Suprapubic skin (tissue), 4 donors: Measurements from ENCODE around the gene ETFA. TPM values are rescaled to one million over a fixed set of nuclear protein-coding genes. Genes with fewer than 3 reads are reported as not detected.
"Not testable (repeated sequence)": the region's sequence is repeated elsewhere in the genome, so short reads cannot be mapped to it uniquely, and the experiment has no call there.

Experiments used
- DNase-seq, 2 donors: peaks; one replicate each; pipeline ENCODE4 v3.0.0-alpha.2; 2019; ENCODE audit warnings: low spot score in 2 of 2
- H3K27ac ChIP-seq: fragments of 200-600 bp; sonication (generic); one replicate; pipeline ENCODE4 v1.5.1; 2019
- H3K27me3 ChIP-seq: fragments of 200-600 bp; sonication (generic); one replicate; pipeline ENCODE4 v1.5.1; 2019
- H3K36me3 ChIP-seq: fragments of 200-600 bp; sonication (generic); one replicate; pipeline ENCODE4 v1.5.1; 2019
- H3K4me1 ChIP-seq: fragments of 200-600 bp; sonication (generic); one replicate; pipeline ENCODE4 v1.5.1; 2019
- H3K4me3 ChIP-seq: fragments of 200-600 bp; sonication (generic); one replicate; pipeline ENCODE4 v1.5.1; 2019; ENCODE audit warnings: mild to moderate bottlenecking
- H3K9me3 ChIP-seq: fragments of 200-600 bp; sonication (generic); one replicate; pipeline ENCODE4 v1.5.1; 2019
- EP300 ChIP-seq: sonication (generic); formaldehyde crosslinking; IDR thresholded peaks from one replicate; pipeline ENCODE4 v1.6.1; 2017; ENCODE audit warnings: antibody characterized with exemption
- POLR2A ChIP-seq, 2 donors: fragments of 450-650 bp; IDR thresholded peaks; one replicate each; pipeline ENCODE4 v1.6.1; 2017; ENCODE audit warnings: antibody characterized with exemption in 2 of 2, mild to moderate bottlenecking in 2 of 2, moderate library complexity in 2 of 2
- POLR2AphosphoS5 ChIP-seq, 3 donors: sonication (generic); formaldehyde crosslinking; IDR thresholded peaks; one replicate each; pipeline ENCODE4 v1.6.1; 2017; ENCODE audit warnings: antibody characterized with exemption in 3 of 3
- WGBS: methylation state at CpG from one replicate; pipeline ENCODE4 v1.1.5; 2018; 5-methylcytosine and 5-hydroxymethylcytosine counted together
- total RNA-seq, 4 donors: library from RNA; depleted of rRNA; stranded (reverse); fragments of >200 nt; gene quantifications; one replicate each; pipeline ENCODE4 v1.1.0, GENCODE V29; 2016
- TF ChIP-seq, protein P1 (sequence below), 2 donors: fragments of 200-600 bp in 1 of 2; fragments of 450-650 bp in 1 of 2; sonication (generic) in 1 of 2; IDR thresholded peaks; one replicate each; pipeline ENCODE4 v1.5.1; 2016 to 2019; ENCODE audit warnings: antibody characterized with exemption in 2 of 2, mild to moderate bottlenecking in 1 of 2, moderate library complexity in 1 of 2

ETFA gene
- total RNA-seq, 4 donors from 2014 or later: 63.6 to 90.1 (median 85.1) TPM

DNA sequence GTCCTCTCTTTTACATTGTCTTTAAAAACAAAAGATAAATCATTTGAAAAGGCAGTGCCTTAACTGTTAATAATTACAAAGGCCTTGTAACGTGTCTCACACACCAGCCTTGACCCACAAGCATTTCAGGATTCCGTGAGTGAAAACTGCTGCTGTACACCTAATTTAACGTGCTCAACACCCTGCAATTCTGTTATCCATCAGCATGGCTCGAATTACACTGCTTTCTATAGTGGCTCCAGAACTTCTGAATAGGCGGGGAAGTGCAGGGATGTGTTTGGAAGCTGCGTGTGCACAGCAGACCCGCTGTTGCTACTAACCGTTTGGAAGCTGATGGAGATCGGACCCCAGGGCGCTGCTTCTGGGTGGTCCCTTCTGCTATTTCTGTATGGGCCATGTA lies 9.9 kb upstream of the ETFA start:
- Histone ChIP-seq H3K4me3 (no peak overlapping the region), H3K27me3 (peaks cover 13% of the 10 kb centered on the region), H3K27ac (no peak overlapping the region), H3K4me1 (no peaks in the 10 kb centered on the region), H3K36me3 (no peaks in the 10 kb centered on the region), H3K9me3 (no peaks in the 10 kb centered on the region)
- TF ChIP-seq, protein P1, sequence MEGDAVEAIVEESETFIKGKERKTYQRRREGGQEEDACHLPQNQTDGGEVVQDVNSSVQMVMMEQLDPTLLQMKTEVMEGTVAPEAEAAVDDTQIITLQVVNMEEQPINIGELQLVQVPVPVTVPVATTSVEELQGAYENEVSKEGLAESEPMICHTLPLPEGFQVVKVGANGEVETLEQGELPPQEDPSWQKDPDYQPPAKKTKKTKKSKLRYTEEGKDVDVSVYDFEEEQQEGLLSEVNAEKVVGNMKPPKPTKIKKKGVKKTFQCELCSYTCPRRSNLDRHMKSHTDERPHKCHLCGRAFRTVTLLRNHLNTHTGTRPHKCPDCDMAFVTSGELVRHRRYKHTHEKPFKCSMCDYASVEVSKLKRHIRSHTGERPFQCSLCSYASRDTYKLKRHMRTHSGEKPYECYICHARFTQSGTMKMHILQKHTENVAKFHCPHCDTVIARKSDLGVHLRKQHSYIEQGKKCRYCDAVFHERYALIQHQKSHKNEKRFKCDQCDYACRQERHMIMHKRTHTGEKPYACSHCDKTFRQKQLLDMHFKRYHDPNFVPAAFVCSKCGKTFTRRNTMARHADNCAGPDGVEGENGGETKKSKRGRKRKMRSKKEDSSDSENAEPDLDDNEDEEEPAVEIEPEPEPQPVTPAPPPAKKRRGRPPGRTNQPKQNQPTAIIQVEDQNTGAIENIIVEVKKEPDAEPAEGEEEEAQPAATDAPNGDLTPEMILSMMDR (IDR thresholded peaks at IDR 0.05): no peak
- no peak for TF ChIP-seq POLR2A (IDR thresholded peaks at IDR 0.05)
- no peak for TF ChIP-seq EP300
- TF ChIP-seq POLR2AphosphoS5 (IDR thresholded peaks at IDR 0.05): no peak
- WGBS: 72% methylated on average over 10 of the region's 10 CpGs
- DNase-seq: no peak

DNA sequence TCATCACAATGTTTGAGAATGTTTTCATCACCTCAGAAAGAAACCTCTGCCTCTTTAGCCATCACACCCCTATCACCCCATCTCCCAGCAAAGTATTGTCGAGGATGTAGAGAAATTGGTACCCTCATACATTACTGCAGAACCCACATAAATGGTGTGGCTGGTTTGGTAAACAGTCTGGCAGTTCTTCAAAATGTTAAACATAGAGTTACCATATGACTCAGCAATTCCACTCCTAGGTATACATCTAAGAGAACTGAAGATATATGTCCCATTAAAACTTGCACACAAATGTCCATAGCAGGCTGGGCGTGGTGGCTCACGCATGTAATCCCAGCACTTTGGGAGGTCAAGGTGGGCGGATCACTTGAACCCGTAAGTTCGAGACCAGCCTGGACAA lies 8.7 kb upstream of the ETFA start:
- Histone ChIP-seq H3K36me3 (no peaks in the 10 kb centered on the region), H3K27ac (no peak overlapping the region), H3K9me3 (no peaks in the 10 kb centered on the region), H3K4me3 (no peak overlapping the region), H3K27me3 (peaks cover 13% of the 10 kb centered on the region), H3K4me1 (no peaks in the 10 kb centered on the region)
- WGBS: 86% methylated on average over 6 of the region's 6 CpGs
- no peak for DNase-seq
- no peak for TF ChIP-seq EP300
- TF ChIP-seq, protein P1 (IDR thresholded peaks at IDR 0.05): no peak
- TF ChIP-seq POLR2A (IDR thresholded peaks at IDR 0.05): no peak
- TF ChIP-seq POLR2AphosphoS5 (IDR thresholded peaks at IDR 0.05): no peak

DNA sequence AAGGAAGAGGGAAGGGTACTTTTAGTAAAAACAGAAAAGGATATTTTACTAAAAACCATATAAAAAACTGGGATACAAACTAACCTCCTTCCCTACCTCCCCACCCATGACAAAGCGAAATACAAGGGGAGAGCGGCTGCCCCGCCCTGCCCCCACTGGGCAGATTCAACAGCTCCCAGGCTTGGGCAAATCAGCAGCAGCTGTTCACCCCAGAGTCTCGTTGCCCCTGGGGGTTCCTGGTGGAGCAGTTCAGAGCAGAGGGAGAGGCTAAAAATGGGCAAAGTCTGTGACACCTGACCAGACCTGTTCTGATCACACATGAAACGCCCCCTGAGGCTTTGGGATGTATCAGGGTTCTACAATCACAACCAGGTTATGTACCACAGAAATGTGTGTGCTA lies 2.5 kb upstream of the ETFA start:
- WGBS: 30% methylated on average over 5 of the region's 5 CpGs

DNA sequence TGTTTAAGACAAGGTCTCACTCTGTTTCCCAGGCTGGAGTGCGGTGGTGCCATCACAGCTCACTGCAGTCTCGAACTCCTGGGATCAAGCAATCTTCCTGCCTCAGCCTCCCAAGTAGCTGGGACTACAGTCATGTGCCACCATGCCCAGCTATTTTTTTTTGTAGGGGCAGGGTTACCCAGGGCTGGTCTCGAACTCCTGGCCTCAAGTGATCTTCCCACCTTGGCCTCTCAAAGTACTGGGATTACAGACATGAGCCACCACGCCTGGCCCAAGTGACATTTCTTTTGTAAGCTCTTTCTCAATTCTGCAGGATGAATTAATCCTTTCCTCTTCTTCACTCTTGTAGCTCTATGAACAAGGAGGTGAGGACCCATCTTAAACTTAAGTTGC lies 1.9 kb upstream of the ETFA start:
- Histone ChIP-seq H3K4me1 (peaks cover 41% of the 10 kb centered on the region), H3K27ac (peak overlapping the region; percentile 47)
- not testable (repeated sequence) for H3K9me3 ChIP-seq, H3K27me3 ChIP-seq, DNase-seq, H3K4me3 ChIP-seq, H3K36me3 ChIP-seq
- WGBS: 55% methylated on average over 4 of the region's 4 CpGs

More for the DNA sequence above, 2.5 kb upstream of the ETFA start:
- Histone ChIP-seq H3K4me3 (no peak overlapping the region), H3K27me3 (no peaks in the 10 kb centered on the region), H3K9me3 (no peaks in the 10 kb centered on the region), H3K27ac (no peak overlapping the region), H3K36me3 (no peaks in the 10 kb centered on the region), H3K4me1 (peaks cover 37% of the 10 kb centered on the region)
- no peak for TF ChIP-seq POLR2A (IDR thresholded peaks at IDR 0.05)
- no peak for TF ChIP-seq POLR2AphosphoS5 (IDR thresholded peaks at IDR 0.05)
- no peak for TF ChIP-seq EP300
- TF ChIP-seq, protein P1 (IDR thresholded peaks at IDR 0.05): no peak
- no peak for DNase-seq

DNA sequence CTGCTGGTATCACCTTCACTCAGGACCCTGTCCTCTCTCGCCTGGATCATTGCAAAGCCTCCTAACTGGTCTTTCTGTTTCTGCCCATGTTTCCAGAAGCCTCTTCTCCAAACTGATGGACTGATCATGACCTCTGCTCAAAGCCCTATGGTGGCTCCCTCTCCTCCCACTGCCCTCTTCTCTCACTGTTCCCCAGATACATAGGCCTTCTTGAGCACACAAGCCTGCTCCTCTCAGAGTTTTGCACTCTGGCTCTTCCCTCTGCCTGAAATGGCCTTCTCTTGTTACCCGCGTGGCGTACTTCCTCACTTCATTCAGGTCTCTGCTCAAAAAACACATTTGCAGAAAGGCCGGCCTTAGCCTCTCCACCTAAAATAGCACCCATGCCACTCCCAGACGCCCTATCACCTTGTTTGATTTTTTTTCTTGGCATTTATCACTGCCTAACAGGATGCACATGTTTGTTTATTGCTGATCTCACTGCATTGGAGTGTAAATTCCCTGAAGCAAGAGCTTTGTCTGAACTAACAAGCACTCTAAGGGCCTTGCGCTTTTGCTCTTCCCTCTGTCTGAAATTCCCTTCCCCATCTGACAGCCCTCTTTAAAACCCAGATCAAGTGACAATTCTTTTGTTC lies 1.4 kb upstream of the ETFA start:
- Histone ChIP-seq H3K4me1 (peaks cover 41% of the 10 kb centered on the region), H3K27me3 (no peaks in the 10 kb centered on the region), H3K9me3 (no peaks in the 10 kb centered on the region), H3K4me3 (no peak overlapping the region), H3K36me3 (no peaks in the 10 kb centered on the region), H3K27ac (peak overlapping the region; percentile 47)
- no peak for TF ChIP-seq EP300
- TF ChIP-seq, protein P1 (IDR thresholded peaks at IDR 0.05): no peak
- no peak for TF ChIP-seq POLR2AphosphoS5 (IDR thresholded peaks at IDR 0.05)
- TF ChIP-seq POLR2A (IDR thresholded peaks at IDR 0.05): no peak
- 55% methylated on average over 7 of the region's 7 CpGs for WGBS
- DNase-seq: no peak
